GM23338 (cell line): Measurements from ENCODE around the gene SSU72. TPM values are rescaled to one million over a fixed set of nuclear protein-coding genes. Genes with fewer than 3 reads are reported as not detected.

Source experiments
- ATAC-seq: fragments of 200-7000 bp; cut with Tn5 transposase; 3 replicates; pipeline ENCODE4 v1.9.1; 2020
- DNase-seq: peaks from one replicate; pipeline ENCODE4 v3.0.0-alpha.2; 2015; ENCODE audit warnings: low spot score
- H2AFZ ChIP-seq: fragments of 200-600 bp; sonication (generic); 2 replicates; pipeline ENCODE4 v1.8.0; 2016; ENCODE audit warnings: antibody characterized with exemption, mild to moderate bottlenecking, moderate library complexity
- H3F3A ChIP-seq: fragments of 200-600 bp; sonication (generic); replicated peaks from 2 replicates; pipeline ENCODE4 v1.8.0; 2017; ENCODE audit warnings: antibody characterized with exemption, mixed run types, low read depth
- H3K27ac ChIP-seq: fragments of 200-600 bp; sonication (generic); 2 replicates; pipeline ENCODE4 v1.6.1; 2016; ENCODE audit warnings: low read depth
- H3K27me3 ChIP-seq: fragments of 200-600 bp; sonication (generic); 2 replicates; pipeline ENCODE4 v1.8.0; 2016; ENCODE audit warnings: mild to moderate bottlenecking, mixed run types, moderate library complexity; ENCODE audit not compliant: insufficient read depth
- H3K36me3 ChIP-seq: fragments of 200-600 bp; sonication (generic); 2 replicates; pipeline ENCODE4 v1.8.0; 2016; ENCODE audit warnings: mild to moderate bottlenecking; ENCODE audit not compliant: insufficient read depth
- H3K4me1 ChIP-seq: fragments of 200-600 bp; sonication (generic); 2 replicates; pipeline ENCODE4 v1.8.0; 2016; ENCODE audit warnings: mild to moderate bottlenecking, moderate library complexity; ENCODE audit not compliant: insufficient read depth
- H3K4me2 ChIP-seq: fragments of 200-600 bp; sonication (generic); 2 replicates; pipeline ENCODE4 v1.7.1; 2017; ENCODE audit warnings: mixed run types
- H3K4me3 ChIP-seq: fragments of 200-600 bp; sonication (generic); 2 replicates; pipeline ENCODE4 v1.6.1; 2016; ENCODE audit warnings: mixed run types
- H3K79me2 ChIP-seq: fragments of 200-600 bp; sonication (generic); replicated peaks from 2 replicates; pipeline ENCODE4 v1.8.0; 2017; ENCODE audit warnings: mild to moderate bottlenecking; ENCODE audit not compliant: insufficient read depth
- H3K9me2 ChIP-seq: fragments of 200-600 bp; sonication (generic); 2 replicates; pipeline ENCODE4 v1.8.0; 2017; ENCODE audit not compliant: insufficient read depth
- H4K20me1 ChIP-seq: fragments of 200-600 bp; sonication (generic); replicated peaks from 2 replicates; pipeline ENCODE4 v1.8.0; 2017; ENCODE audit warnings: mild to moderate bottlenecking; ENCODE audit not compliant: insufficient read depth
- H3K27ac Mint-ChIP-seq: 2 replicates; pipeline ENCODE4 v1.8.0; 2020; ENCODE audit warnings: inconsistent platforms, mild to moderate bottlenecking, moderate library complexity, mixed read lengths
- H3K27me3 Mint-ChIP-seq: 3 replicates; pipeline ENCODE4 v1.8.0; 2022; ENCODE audit warnings: low read depth, mild to moderate bottlenecking, moderate library complexity, mixed read lengths, inconsistent platforms; ENCODE audit not compliant: insufficient read depth, poor library complexity
- H3K36me3 Mint-ChIP-seq: 3 replicates; pipeline ENCODE4 v1.8.0; 2021; ENCODE audit warnings: low read depth, mild to moderate bottlenecking, inconsistent platforms, moderate library complexity, mixed read lengths
- H3K4me1 Mint-ChIP-seq: 3 replicates; pipeline ENCODE4 v1.8.0; 2020; ENCODE audit warnings: mild to moderate bottlenecking, inconsistent platforms, mixed read lengths
- H3K4me3 Mint-ChIP-seq: 3 replicates; pipeline ENCODE4 v1.8.0; 2021; ENCODE audit warnings: moderate library complexity, mild to moderate bottlenecking, inconsistent platforms, mixed read lengths
- H3K9me3 Mint-ChIP-seq: 3 replicates; pipeline ENCODE4 v1.8.0; 2020; ENCODE audit warnings: moderate library complexity, mild to moderate bottlenecking, inconsistent platforms, mixed read lengths
- CREB1 ChIP-seq: fragments of 250-450 bp; sonication (Bioruptor Pico); IDR thresholded peaks from 2 replicates; pipeline ENCODE4 v1.5.0; 2020; ENCODE audit warnings: low read depth, mild to moderate bottlenecking, moderate library complexity
- CTCF ChIP-seq, 2 experiments: fragments of 200-600 bp in 1 of 2; sonication (generic) in 1 of 2; conservative IDR thresholded peaks; 2 replicates each; pipeline versions ENCODE4 v1.5.1 to v1.6.1; 2016 to 2017; ENCODE audit warnings: antibody characterized with exemption in 2 of 2, low read depth in 2 of 2, mild to moderate bottlenecking in 2 of 2, moderate library complexity in 1 of 2
- ETS1 ChIP-seq: IDR thresholded peaks from 2 replicates; pipeline ENCODE4 v1.6.1; 2016; ENCODE audit warnings: antibody characterized with exemption
- EZH2 ChIP-seq: fragments of 200-600 bp; sonication (generic); IDR thresholded peaks from one replicate; pipeline ENCODE4 v1.8.0; 2017; ENCODE audit warnings: antibody characterized with exemption, mild to moderate bottlenecking, low read depth; ENCODE audit not compliant: unreplicated experiment
- EZH2phosphoT487 ChIP-seq: fragments of 200-600 bp; sonication (generic); IDR thresholded peaks from one replicate; pipeline ENCODE4 v1.8.1; 2018; ENCODE audit warnings: antibody characterized with exemption; ENCODE audit not compliant: unreplicated experiment
- JUNB ChIP-seq: IDR thresholded peaks from one replicate; pipeline ENCODE4 v1.6.1; 2016; ENCODE audit warnings: antibody characterized with exemption; ENCODE audit not compliant: unreplicated experiment
- NANOG ChIP-seq: IDR thresholded peaks from 2 replicates; pipeline ENCODE4 v1.6.1; 2016; ENCODE audit warnings: antibody characterized with exemption, borderline replicate concordance
- POLR2AphosphoS5 ChIP-seq: IDR thresholded peaks from 2 replicates; pipeline ENCODE4 v1.6.1; 2016; ENCODE audit warnings: antibody characterized with exemption, low read depth
- REST ChIP-seq: IDR thresholded peaks from one replicate; pipeline ENCODE4 v1.6.1; 2018; ENCODE audit warnings: antibody characterized with exemption; ENCODE audit not compliant: unreplicated experiment
- STAT1 ChIP-seq: IDR thresholded peaks from one replicate; pipeline ENCODE4 v1.6.1; 2016; ENCODE audit warnings: antibody characterized with exemption; ENCODE audit not compliant: unreplicated experiment
- ZNF114 ChIP-seq: fragments of 250-450 bp; sonication (Bioruptor Pico); IDR thresholded peaks from 2 replicates; pipeline ENCODE4 v1.5.0; 2020; ENCODE audit warnings: mild to moderate bottlenecking, moderate library complexity
- ZNF331 ChIP-seq: fragments of 250-450 bp; sonication (Bioruptor Pico); IDR thresholded peaks from 2 replicates; pipeline ENCODE4 v1.5.0; 2020; ENCODE audit warnings: low read depth, mild to moderate bottlenecking, moderate library complexity
- ZNF462 ChIP-seq: fragments of 250-450 bp; sonication (Bioruptor Pico); IDR thresholded peaks from 2 replicates; pipeline ENCODE4 v1.5.0; 2020; ENCODE audit warnings: mild to moderate bottlenecking, moderate library complexity
- polyA plus RNA-seq: library from polyadenylated mRNA; unstranded; fragments of >200 nt; fragmentation: Nextera tagmentation; extraction: Ambion mirVana; gene quantifications from 2 replicates; pipeline ENCODE4 v1.2.1, GENCODE V29; 2016
- total RNA-seq: library from RNA; depleted of rRNA; stranded (reverse); fragments of >200 nt; shearing (Covaris generic); gene quantifications from 2 replicates; pipeline ENCODE4 v1.2.3, GENCODE V29; 2014

The SSU72 gene
- total and polyA plus RNA-seq, 2 experiments from 2014 or later: 148 to 248 TPM

GRCh38 chr1:1612104-1612400, 37.4 kb upstream of the SSU72 start:
- Mint-ChIP-seq H3K27me3 (peaks cover 12% of the 10 kb centered on the region), H3K4me1 (peaks cover 19% of the 10 kb centered on the region), H3K36me3 (peaks cover 2% of the 10 kb centered on the region; the same call in 2 of the 3 replicates), H3K9me3 (no peaks in the 10 kb centered on the region), H3K4me3 (no peak overlapping the region), H3K27ac (no peak overlapping the region)
- ATAC-seq (no peak), DNase-seq (no peak)
- H3K4me2 ChIP-seq: no peak overlapping the region
- H4K20me1 ChIP-seq: peaks cover 5% of the 10 kb centered on the region; the same call in 1 of the 2 replicates
- H3F3A ChIP-seq: peaks cover 11% of the 10 kb centered on the region; the same call in 1 of the 2 replicates
- no peaks in the 10 kb centered on the region for H3K27me3 ChIP-seq
- no peaks in the 10 kb centered on the region for H3K9me2 ChIP-seq
- TF ChIP-seq ETS1 (no peak), EZH2 (no peak), POLR2AphosphoS5 (no peak), NANOG (no peak), REST (no peak), EZH2phosphoT487 (no peak), JUNB (no peak), ZNF114 (CRISPR knock-in tag) (no peak), ZNF462 (CRISPR knock-in tag) (no peak), CTCF (conservative IDR thresholded peaks at IDR 0.05; ENCODE audit: low read depth in 2 of 2) (no peak), ZNF331 (CRISPR knock-in tag) (no peak), CREB1 (no peak), STAT1 (no peak)
- H3K27ac ChIP-seq: no peak overlapping the region
- H3K4me1 ChIP-seq: peaks cover 6% of the 10 kb centered on the region; the same call in 1 of the 2 replicates
- no peak overlapping the region for H3K4me3 ChIP-seq
- no peak overlapping the region for H2AFZ ChIP-seq
- H3K36me3 ChIP-seq: no peaks in the 10 kb centered on the region
- H3K79me2 ChIP-seq: peaks cover 16% of the 10 kb centered on the region; the same call in 1 of the 2 replicates
